Endothelial cell (in vitro differentiated cells): ENCODE results near the gene IBSP. TPM values are rescaled to one million over a fixed set of nuclear protein-coding genes. Genes with fewer than 3 reads are reported as not detected.

Experiments
- DNase-seq: peaks from one replicate; pipeline ENCODE4 v3.0.0; 2021; ENCODE audit warnings: low spot score
- H3K27ac Mint-ChIP-seq: one replicate; pipeline ENCODE4 v1.8.0; 2021; ENCODE audit warnings: mixed read lengths, inconsistent platforms; ENCODE audit not compliant: unreplicated experiment
- H3K27me3 Mint-ChIP-seq: one replicate; pipeline ENCODE4 v1.8.0; 2021; ENCODE audit warnings: mild to moderate bottlenecking, moderate library complexity, mixed read lengths, inconsistent platforms; ENCODE audit not compliant: unreplicated experiment
- H3K36me3 Mint-ChIP-seq: one replicate; pipeline ENCODE4 v1.8.0; 2021; ENCODE audit warnings: mild to moderate bottlenecking, low read depth, mixed read lengths, inconsistent platforms; ENCODE audit not compliant: unreplicated experiment
- H3K4me1 Mint-ChIP-seq: one replicate; pipeline ENCODE4 v1.8.0; 2021; ENCODE audit warnings: mild to moderate bottlenecking, mixed read lengths, inconsistent platforms; ENCODE audit not compliant: unreplicated experiment
- H3K4me3 Mint-ChIP-seq: one replicate; pipeline ENCODE4 v1.8.0; 2021; ENCODE audit warnings: mild to moderate bottlenecking, mixed read lengths, inconsistent platforms; ENCODE audit not compliant: unreplicated experiment
- H3K9me3 Mint-ChIP-seq: one replicate; pipeline ENCODE4 v1.8.0; 2021; ENCODE audit warnings: mixed read lengths, inconsistent platforms; ENCODE audit not compliant: unreplicated experiment
- CTCF ChIP-seq: fragments of 200-600 bp; sonication (generic); IDR thresholded peaks from one replicate; pipeline ENCODE4 v1.5.0; 2021; ENCODE audit warnings: antibody characterized with exemption; ENCODE audit not compliant: unreplicated experiment
- long read RNA-seq: library from polyadenylated mRNA; unstranded; transcript quantifications from one replicate; pipeline ENCODE4 v2.0.0, GENCODE V29; 2020; ENCODE audit not compliant: unreplicated experiment
- total RNA-seq: library from RNA; stranded (reverse); fragmentation: NEBNext Ultra II Directional; extraction: Animal tissue kit (Norgen Biotek cat#: 25700); gene quantifications from one replicate; pipeline ENCODE4 v1.2.1, GENCODE V29; 2021; ENCODE audit not compliant: unreplicated experiment

IBSP gene
- total RNA-seq, result not detected
- long read RNA-seq, result 0 reads

- no peaks in the 10 kb centered on the region for H3K36me3 Mint-ChIP-seq
Observed at GRCh38 chr4:87799301-87800113, at the start of gene IBSP. Gene IBSP, plus strand, starts transcription at chr4:87799554. Its CDS starts 2,808 bp downstream, at chr4:87802362.

GRCh38 chr4:87749883-87750282, 49.5 kb upstream of the IBSP start:
- no peak for DNase-seq
- H3K27me3 Mint-ChIP-seq, result no peaks in the 10 kb centered on the region
- H3K4me1 Mint-ChIP-seq, result no peaks in the 10 kb centered on the region
- H3K4me3 Mint-ChIP-seq, result no peak overlapping the region
- no peak for TF ChIP-seq CTCF
- no peak overlapping the region for H3K27ac Mint-ChIP-seq
- peaks cover under 1% of the 10 kb centered on the region for H3K36me3 Mint-ChIP-seq
- no peaks in the 10 kb centered on the region for H3K9me3 Mint-ChIP-seq

More at GRCh38 chr4:87799301-87800113, at the start of gene IBSP:
- Mint-ChIP-seq H3K4me1 (no peaks in the 10 kb centered on the region), H3K27ac (no peak within 1 kb of the TSS), H3K27me3 (peaks cover 2% of the 10 kb centered on the region), H3K9me3 (no peaks in the 10 kb centered on the region), H3K4me3 (no peak within 1 kb of the TSS)
- no peak for DNase-seq
- TF ChIP-seq CTCF, result no peak

- no peak for TF ChIP-seq CTCF
- Mint-ChIP-seq H3K4me3 (no peak overlapping the region), H3K9me3 (no peaks in the 10 kb centered on the region), H3K36me3 (no peaks in the 10 kb centered on the region), H3K27ac (no peak overlapping the region), H3K4me1 (no peaks in the 10 kb centered on the region), H3K27me3 (no peaks in the 10 kb centered on the region)
- DNase-seq, result no peak
Observed at GRCh38 chr4:87758270-87758669, 41.1 kb upstream of the IBSP start.

- DNase-seq, result no peak
- H3K4me3 Mint-ChIP-seq, result no peak overlapping the region
- no peaks in the 10 kb centered on the region for H3K36me3 Mint-ChIP-seq
- no peak for TF ChIP-seq CTCF
- H3K4me1 Mint-ChIP-seq, result no peaks in the 10 kb centered on the region
- H3K9me3 Mint-ChIP-seq, result no peaks in the 10 kb centered on the region
- H3K27me3 Mint-ChIP-seq, result no peaks in the 10 kb centered on the region
- no peak overlapping the region for H3K27ac Mint-ChIP-seq
Observed at GRCh38 chr4:87762311-87762710, 37.0 kb upstream of the IBSP start.

- Mint-ChIP-seq H3K4me3 (no peak overlapping the region), H3K27me3 (no peaks in the 10 kb centered on the region), H3K27ac (no peak overlapping the region), H3K36me3 (no peaks in the 10 kb centered on the region), H3K4me1 (no peaks in the 10 kb centered on the region), H3K9me3 (no peaks in the 10 kb centered on the region)
- DNase-seq, result no peak
- no peak for TF ChIP-seq CTCF
Observed at GRCh38 chr4:87781569-87781968, 17.8 kb upstream of the IBSP start.
